PC-3 (cell line): ENCODE measurements around the gene MAG.

ENCODE experiments used
- EZH2 ChIP-seq: fragments of 300-600 bp; sonication (generic); IDR thresholded peaks from one replicate; pipeline ENCODE4 v1.6.1; 2017; ENCODE audit warnings: antibody characterized with exemption, mild to moderate bottlenecking, low read length; ENCODE audit not compliant: unreplicated experiment
- EZH2phosphoT487 ChIP-seq: fragments of 300-600 bp; sonication (generic); IDR thresholded peaks from 2 replicates; pipeline ENCODE4 v1.6.1; 2018; ENCODE audit warnings: mild to moderate bottlenecking, antibody characterized with exemption, low read length, borderline replicate concordance
- TF ChIP-seq, protein P1 (sequence below): fragments of 300-600 bp; sonication (generic); conservative IDR thresholded peaks from 2 replicates; pipeline ENCODE4 v1.5.1; 2017; ENCODE audit warnings: antibody characterized with exemption, low read depth, mild to moderate bottlenecking, low read length

DNA sequence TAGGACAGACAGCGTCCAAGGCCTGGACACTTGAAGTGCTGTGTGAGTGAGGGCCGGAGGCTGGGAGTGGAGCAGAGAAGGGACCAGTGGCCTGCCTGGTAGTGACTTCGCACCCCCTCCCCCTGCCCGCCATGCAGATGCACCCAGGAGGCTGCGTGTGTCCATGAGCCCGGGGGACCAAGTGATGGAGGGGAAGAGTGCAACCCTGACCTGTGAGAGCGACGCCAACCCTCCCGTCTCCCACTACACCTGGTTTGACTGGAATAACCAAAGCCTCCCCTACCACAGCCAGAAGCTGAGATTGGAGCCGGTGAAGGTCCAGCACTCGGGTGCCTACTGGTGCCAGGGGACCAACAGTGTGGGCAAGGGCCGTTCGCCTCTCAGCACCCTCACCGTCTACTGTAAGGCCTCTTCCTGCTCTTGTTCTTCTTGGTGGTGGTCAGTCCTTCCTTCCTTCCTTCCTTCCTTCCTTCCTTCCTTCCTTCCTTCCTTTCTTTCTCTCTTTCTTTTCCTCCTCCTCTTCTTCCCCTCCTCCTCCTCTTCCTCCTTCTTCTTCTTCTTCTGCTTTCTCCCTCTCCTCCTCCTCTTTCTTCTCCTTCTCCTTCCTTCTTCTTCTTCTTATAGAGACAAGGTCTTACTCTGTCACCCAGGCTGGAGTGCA, 49.7 kb downstream of the MAG start:
- TF ChIP-seq, protein P1, sequence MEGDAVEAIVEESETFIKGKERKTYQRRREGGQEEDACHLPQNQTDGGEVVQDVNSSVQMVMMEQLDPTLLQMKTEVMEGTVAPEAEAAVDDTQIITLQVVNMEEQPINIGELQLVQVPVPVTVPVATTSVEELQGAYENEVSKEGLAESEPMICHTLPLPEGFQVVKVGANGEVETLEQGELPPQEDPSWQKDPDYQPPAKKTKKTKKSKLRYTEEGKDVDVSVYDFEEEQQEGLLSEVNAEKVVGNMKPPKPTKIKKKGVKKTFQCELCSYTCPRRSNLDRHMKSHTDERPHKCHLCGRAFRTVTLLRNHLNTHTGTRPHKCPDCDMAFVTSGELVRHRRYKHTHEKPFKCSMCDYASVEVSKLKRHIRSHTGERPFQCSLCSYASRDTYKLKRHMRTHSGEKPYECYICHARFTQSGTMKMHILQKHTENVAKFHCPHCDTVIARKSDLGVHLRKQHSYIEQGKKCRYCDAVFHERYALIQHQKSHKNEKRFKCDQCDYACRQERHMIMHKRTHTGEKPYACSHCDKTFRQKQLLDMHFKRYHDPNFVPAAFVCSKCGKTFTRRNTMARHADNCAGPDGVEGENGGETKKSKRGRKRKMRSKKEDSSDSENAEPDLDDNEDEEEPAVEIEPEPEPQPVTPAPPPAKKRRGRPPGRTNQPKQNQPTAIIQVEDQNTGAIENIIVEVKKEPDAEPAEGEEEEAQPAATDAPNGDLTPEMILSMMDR = no peak
- no peak for TF ChIP-seq EZH2
- TF ChIP-seq EZH2phosphoT487 = no peak
